BJ (cell line): ENCODE data around the gene P3H2. TPM values are rescaled to one million over a fixed set of nuclear protein-coding genes. Genes with fewer than 3 reads are reported as not detected.

Experiments used
- CTCF ChIA-PET: fragments of 350-600 bp; formaldehyde crosslinking; extraction: SDS; loops from one replicate; lab custom pipeline; 2021; ENCODE audit warnings: antibody characterized with exemption, inconsistent platforms; lab: Yijun Ruan, JAX
- POLR2A ChIA-PET: fragments of 300-600 bp; sonication (Branson Sonifier 250); formaldehyde crosslinking; extraction: SDS; loops from one replicate; lab custom pipeline; 2021; ENCODE audit warnings: antibody characterized with exemption; lab: Charles Lee
- DNase-seq: peaks from one replicate; pipeline ENCODE4 v3.0.0-alpha.2; 2011; ENCODE audit warnings: low read depth
- H3K27me3 ChIP-seq: 2 replicates; pipeline ENCODE4 v1.6.0; 2011; ENCODE audit warnings: low read length; ENCODE audit not compliant: control insufficient read depth, insufficient read depth
- H3K36me3 ChIP-seq: 2 replicates; pipeline ENCODE4 v1.5.1; 2011; ENCODE audit warnings: low read length; ENCODE audit not compliant: control insufficient read depth, insufficient read depth
- H3K4me3 ChIP-seq: 2 replicates; pipeline ENCODE4 v1.5.1; 2011; ENCODE audit warnings: low read depth, mild to moderate bottlenecking, control low read depth, low read length
- polyA plus RNA-seq: library from polyadenylated mRNA; depleted of rRNA; stranded (reverse); fragments of >200 nt; gene quantifications from 2 replicates; pipeline ENCODE4 v1.2.3, GENCODE V29; 2011
- TF ChIP-seq, protein P1 (sequence below): IDR thresholded peaks from 2 replicates; pipeline ENCODE4 v1.5.1; 2011; ENCODE audit warnings: low read depth, mild to moderate bottlenecking, control low read depth, inconsistent platforms, low read length, moderate library complexity; ENCODE audit not compliant: insufficient read depth

Gene P3H2
- polyA plus RNA-seq, 1 experiment = 13.5 TPM

DNA sequence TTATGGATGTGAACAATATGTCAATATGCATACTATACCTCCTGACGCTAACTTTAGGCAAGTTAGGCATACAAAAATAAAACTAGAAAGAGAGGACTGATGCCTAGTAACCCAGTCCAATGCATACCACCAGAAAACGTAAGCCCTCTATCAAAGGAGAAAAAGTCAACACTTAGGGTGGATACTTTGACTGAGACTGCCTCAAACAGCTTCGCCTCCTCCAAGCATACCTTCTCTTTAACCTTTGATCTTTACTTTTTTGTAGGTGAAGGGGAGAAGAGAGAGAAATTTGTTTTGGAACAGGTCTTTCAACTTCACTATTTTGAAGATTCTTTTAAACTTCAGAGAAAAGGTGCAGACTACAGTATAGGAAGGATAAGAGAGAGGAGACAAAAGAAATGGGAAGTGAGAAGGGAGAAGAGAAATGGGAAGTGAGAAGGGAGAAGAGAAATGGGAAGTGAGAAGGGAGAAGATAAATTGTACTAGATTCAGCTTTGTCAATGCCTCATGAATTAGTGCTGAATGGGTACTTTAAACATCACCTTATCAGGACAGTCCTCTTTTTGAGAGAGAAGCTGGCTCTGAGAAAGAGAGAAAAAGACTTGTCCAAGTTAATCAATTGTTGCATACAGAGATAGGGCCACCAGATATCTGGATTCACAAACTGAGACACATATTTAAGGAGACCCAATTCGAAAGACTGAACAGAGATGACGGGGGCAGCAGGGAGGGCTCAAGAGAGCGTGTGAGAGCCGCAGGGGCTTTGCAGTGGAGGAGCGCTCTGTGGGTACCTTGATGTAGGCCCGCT, 1.0 kb downstream of the P3H2 start:
- no peaks in the 10 kb centered on the region for H3K36me3 ChIP-seq
- no peak for DNase-seq
- POLR2A ChIA-PET = no interaction called here
- CTCF ChIA-PET = interaction anchor here (1.0 to 4.9 kb wide), 10 partner anchors 10 to 158 kb away, joined by 3 to 18 read pairs (median 4); no protein-coding TSS in a partner anchor
- TF ChIP-seq, protein P1, sequence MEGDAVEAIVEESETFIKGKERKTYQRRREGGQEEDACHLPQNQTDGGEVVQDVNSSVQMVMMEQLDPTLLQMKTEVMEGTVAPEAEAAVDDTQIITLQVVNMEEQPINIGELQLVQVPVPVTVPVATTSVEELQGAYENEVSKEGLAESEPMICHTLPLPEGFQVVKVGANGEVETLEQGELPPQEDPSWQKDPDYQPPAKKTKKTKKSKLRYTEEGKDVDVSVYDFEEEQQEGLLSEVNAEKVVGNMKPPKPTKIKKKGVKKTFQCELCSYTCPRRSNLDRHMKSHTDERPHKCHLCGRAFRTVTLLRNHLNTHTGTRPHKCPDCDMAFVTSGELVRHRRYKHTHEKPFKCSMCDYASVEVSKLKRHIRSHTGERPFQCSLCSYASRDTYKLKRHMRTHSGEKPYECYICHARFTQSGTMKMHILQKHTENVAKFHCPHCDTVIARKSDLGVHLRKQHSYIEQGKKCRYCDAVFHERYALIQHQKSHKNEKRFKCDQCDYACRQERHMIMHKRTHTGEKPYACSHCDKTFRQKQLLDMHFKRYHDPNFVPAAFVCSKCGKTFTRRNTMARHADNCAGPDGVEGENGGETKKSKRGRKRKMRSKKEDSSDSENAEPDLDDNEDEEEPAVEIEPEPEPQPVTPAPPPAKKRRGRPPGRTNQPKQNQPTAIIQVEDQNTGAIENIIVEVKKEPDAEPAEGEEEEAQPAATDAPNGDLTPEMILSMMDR = no peak
- no peaks in the 10 kb centered on the region for H3K27me3 ChIP-seq
- peak overlapping the region; percentile 81 for H3K4me3 ChIP-seq

DNA sequence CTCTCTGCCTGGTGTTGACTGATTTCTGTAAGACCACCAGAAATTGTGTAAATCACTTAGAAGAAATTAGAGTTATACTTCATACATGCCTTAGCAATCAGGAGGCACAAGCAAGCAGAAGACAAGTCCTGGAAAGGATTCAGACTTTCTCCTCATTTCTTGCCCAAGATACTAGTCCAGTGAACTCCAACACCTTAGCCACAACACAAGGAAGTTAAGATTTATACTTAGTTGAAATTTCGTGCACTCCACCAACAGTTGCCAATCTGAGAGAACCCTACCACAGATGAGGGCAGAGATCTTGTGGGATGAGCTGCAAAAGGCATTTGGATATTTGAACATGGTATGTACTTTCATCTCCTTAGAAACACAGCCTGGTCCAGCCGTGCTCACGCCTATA, 2.3 kb downstream of the P3H2 start:
- no peak for DNase-seq
- CTCF ChIA-PET = interaction anchor here (0.9 kb wide), 1 partner anchor 9 kb away, joined by 3 read pairs; no protein-coding TSS in a partner anchor
- TF ChIP-seq, protein P1 = no peak
- POLR2A ChIA-PET = no interaction called here
- H3K4me3 ChIP-seq = no peak overlapping the region
- no peaks in the 10 kb centered on the region for H3K36me3 ChIP-seq
- no peaks in the 10 kb centered on the region for H3K27me3 ChIP-seq

DNA sequence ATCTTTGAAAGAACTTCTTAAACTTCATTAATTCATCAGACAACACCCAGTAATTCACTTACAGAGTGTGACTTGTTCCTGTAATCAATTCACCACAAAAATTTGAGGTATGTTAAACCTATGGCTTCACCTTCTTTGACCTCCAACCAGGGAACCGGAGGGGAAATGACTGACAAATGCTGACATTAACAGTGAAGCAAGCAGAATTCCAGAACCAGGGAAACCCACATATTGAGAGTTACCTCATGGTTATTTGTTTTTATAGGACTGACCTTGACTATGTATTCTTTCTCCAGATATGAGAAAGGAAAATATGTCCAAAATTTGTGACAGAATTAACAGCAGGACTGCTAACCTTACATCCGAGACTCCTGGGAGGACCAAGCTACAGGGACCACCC, 2.7 kb downstream of the P3H2 start:
- no peak overlapping the region for H3K4me3 ChIP-seq
- no peak for DNase-seq
- H3K27me3 ChIP-seq = no peaks in the 10 kb centered on the region
- H3K36me3 ChIP-seq = no peaks in the 10 kb centered on the region
- CTCF ChIA-PET = interaction anchor here (0.9 kb wide), 1 partner anchor 9 kb away, joined by 3 read pairs; no protein-coding TSS in a partner anchor
- TF ChIP-seq, protein P1 = no peak
- POLR2A ChIA-PET = no interaction called here

DNA sequence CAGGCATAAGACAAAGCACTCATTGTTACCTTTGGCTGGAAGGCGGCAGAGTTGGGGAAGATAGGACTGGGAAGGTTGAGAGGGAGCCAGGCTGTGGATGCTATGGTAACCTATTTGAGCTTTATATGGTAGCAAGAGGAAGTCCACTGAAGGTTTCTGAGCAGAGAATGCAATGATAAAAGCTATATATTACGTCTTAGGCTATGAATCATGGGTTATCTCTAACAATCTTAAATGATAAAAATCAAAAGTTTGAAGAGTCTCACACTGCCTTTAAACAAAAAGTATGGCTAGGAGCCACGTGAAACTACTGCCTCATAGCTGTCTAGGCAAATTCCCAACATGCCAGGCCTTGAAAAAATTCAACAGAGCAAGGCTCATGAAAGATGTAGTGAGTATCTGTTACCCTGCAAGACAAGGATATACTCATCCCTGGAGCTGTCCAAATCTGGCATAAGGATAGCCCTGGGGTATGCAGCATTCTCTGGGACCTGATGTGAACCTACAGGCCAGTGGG, 4.1 kb downstream of the P3H2 start:
- no peak overlapping the region for H3K4me3 ChIP-seq
- no peaks in the 10 kb centered on the region for H3K27me3 ChIP-seq
- CTCF ChIA-PET = interaction anchor here (0.6 to 0.7 kb wide), 2 partner anchors 13 to 92 kb away, joined by 3 read pairs; no protein-coding TSS in a partner anchor
- H3K36me3 ChIP-seq = no peaks in the 10 kb centered on the region
- DNase-seq = no peak
- POLR2A ChIA-PET = no interaction called here
- TF ChIP-seq, protein P1 = no peak

DNA sequence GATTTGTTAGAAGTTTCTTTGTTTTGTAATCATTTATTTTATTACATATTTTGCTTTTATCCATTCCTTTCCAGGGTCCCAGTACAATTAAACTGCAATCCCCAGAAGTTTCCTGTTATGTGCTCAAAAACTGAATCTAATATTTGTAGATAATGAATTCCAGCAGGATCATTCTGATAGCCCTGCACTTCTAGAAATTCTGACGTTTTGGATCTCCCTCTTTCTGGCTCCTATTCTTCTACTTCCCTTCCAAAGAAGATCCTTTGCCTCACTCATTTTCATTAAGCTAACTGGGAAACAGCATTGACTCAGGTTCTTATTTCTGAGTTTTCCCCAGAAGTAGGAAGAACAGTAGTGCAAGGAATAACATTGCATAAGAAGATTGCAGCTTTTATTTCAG, 9.9 kb downstream of the P3H2 start:
- DNase-seq = no peak
- Histone ChIP-seq H3K4me3 (no peak overlapping the region), H3K36me3 (no peaks in the 10 kb centered on the region), H3K27me3 (no peaks in the 10 kb centered on the region)
- CTCF ChIA-PET = interaction anchor here (0.9 kb wide), 1 partner anchor 150 kb away, joined by 3 read pairs; no protein-coding TSS in a partner anchor
- TF ChIP-seq, protein P1 = no peak
- POLR2A ChIA-PET = no interaction called here
